Measurements from ENCODE around the gene DNAJB13.
A peak's percentile ranks its signal among the peaks of the same experiment; 100 is the strongest.

Gene DNAJB13

GRCh38 chr11:73956876-73957653, 6.2 kb downstream of the DNAJB13 start:
- no peak for DNase-seq

- DNase-seq, result no peak
Observed at GRCh38 chr11:73957654-73958361, 7.0 kb downstream of the DNAJB13 start.

GRCh38 chr11:73958521-73959141, 7.8 kb downstream of the DNAJB13 start:
- no peak for DNase-seq

- no peak for DNase-seq
Observed at GRCh38 chr11:73961321-73961720, 10.5 kb downstream of the DNAJB13 start.

- DNase-seq, result no peak
Observed at GRCh38 chr11:73962101-73962705, 11.4 kb downstream of the DNAJB13 start.

GRCh38 chr11:73963861-73964260, 13.0 kb downstream of the DNAJB13 start:
- DNase-seq, result no peak

- DNase-seq, result no peak
Observed at GRCh38 chr11:73965076-73965763, 14.4 kb downstream of the DNAJB13 start.

- DNase-seq, result no peak
Observed at GRCh38 chr11:73965764-73966121, 14.9 kb downstream of the DNAJB13 start.

GRCh38 chr11:73968356-73968966, 17.6 kb downstream of the DNAJB13 start:
- DNase-seq, result no peak

- no peak for DNase-seq
Observed at GRCh38 chr11:73969091-73969490, 18.3 kb downstream of the DNAJB13 start.

GRCh38 chr11:73969991-73970800, 19.4 kb downstream of the DNAJB13 start:
- no peak for DNase-seq

GRCh38 chr11:73971175-73971719, 20.4 kb downstream of the DNAJB13 start:
- no peak for DNase-seq

GRCh38 chr11:73972187-73972586, 21.4 kb downstream of the DNAJB13 start:
- no peak for DNase-seq

- DNase-seq, result peak; percentile 4
Observed at GRCh38 chr11:73972620-73973449, 22.0 kb downstream of the DNAJB13 start.

GRCh38 chr11:73974604-73975478, 24.0 kb downstream of the DNAJB13 start:
- no peak for DNase-seq

- DNase-seq, result no peak
Observed at GRCh38 chr11:73975479-73975757, 24.6 kb downstream of the DNAJB13 start.

- no peak for DNase-seq
Observed at GRCh38 chr11:73976451-73977151, 25.8 kb downstream of the DNAJB13 start.

- DNase-seq, result no peak
Observed at GRCh38 chr11:73977856-73978519, 27.2 kb downstream of the DNAJB13 start.

Measured in 8988T (cell line).